Activated CD4-positive, alpha-beta T cell treated with anti-CD3 and anti-CD28 coated beads, Interleukin-2, amount 50 U/mL, for 24 hours (primary cell): ENCODE measurements around the gene TLN1.

ENCODE experiments used
- DNase-seq, 2 donors: peaks; one replicate each; pipeline ENCODE4 v3.0.0-alpha.2; 2020; ENCODE audit warnings: low read depth in 1 of 2, low spot score in 1 of 2

Gene TLN1

GRCh38 chr9:35686222-35687203, 45.5 kb downstream of the TLN1 start:
- DNase-seq: no peak

DNA sequence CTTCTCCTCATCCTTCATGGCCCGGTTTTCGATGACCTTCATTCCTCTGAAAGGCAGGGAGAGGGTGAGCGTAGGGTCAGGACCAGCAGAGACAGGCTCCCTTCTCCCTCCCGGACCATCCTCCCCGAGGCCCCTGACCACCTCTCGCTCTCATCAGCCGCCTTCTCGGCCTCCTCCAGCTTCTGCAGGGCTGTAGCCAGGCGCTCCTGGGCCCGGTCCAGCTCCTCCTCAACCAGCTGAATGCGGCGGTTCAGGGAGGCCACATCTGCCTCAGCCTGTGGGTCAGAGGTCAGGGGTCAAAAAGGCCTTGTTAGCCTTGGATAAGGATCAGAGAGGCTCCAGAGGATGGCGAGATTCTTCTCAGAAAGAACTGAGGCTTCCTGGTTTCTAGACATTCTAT, 46.5 kb downstream of the TLN1 start:
- DNase-seq: no peak

GRCh38 chr9:35684921-35685320, 47.1 kb downstream of the TLN1 start:
- no peak for DNase-seq

DNA sequence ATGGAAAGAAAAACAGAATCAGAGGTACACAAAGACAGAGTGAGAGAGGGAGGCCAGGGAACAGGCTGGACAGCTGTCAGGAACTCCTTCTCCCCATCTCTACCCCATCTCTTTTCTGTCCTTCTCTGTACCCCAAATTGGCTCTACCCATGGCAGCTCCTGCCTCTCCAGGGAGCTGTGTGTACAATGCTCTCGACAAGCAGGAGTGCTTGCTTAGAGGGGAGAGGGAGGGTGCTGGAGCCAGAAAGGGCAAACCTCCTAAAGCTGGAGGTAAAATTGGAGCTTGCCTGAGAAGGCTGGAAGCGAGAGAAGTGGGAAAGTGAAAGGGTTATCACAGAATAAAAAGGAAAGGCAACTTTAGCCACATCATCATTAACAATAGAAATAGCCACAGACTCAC, 48.7 kb downstream of the TLN1 start:
- DNase-seq: no peak

DNA sequence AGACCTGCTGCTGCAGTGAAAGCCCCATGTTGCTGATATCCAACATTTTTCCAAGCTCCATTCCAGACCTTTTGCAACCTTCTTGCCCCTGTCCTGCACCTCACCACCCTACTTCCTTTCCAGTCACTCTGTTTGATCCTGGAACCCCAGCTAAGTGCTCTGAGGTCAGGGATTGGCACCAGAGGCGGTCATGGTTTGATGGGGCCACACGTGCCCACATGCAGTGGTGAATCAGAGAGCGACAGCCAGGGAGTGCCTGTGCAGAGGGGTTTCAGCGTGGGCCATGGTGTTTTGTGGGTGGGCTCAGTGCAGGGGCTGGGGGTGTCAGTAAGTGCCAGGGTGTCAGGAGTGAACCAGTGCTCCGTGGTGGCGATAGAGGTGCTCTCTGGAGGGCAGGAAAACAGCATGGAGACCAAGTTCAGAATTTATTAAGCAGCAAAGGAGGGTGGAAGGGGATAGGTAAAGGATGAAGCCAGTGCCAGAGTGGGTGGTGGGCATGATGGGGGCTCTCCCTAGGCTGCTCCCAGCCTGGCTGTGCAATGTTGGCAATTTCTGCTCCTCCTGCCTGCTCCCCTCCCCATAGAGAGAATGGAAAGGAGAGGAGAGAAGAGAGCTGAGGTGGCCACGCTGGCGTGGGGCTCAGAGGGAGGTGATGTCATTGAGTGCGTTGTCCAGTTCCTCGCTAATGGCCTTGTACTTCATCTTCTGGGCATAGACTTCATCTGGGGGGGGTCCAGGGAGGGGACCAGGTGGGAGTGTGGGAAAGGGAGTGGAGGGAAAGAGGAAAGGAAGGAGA, 49.3 kb downstream of the TLN1 start:
- DNase-seq: no peak

DNA sequence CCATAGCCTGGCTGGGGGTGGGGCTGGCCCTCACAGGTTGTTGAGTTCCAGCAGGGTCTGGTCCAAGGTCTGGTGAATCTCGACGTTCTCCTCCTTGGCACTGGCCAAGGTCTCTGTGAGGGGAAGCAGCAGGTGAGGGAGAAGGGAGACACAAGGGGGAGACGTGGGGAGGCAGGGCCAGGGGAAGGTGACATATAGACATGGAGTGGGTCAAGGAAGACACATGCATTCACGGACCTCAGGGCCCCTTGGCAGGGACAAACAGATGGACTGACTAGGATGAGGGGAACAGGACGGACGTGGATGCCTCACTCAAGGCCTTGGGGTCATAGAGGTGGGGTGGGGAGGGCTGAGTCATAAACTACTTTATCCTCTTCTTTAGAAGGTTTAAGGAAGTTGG, 49.9 kb downstream of the TLN1 start:
- DNase-seq: no peak

GRCh38 chr9:35681341-35682002, 50.5 kb downstream of the TLN1 start:
- no peak for DNase-seq

- DNase-seq: no peak
Measured at GRCh38 chr9:35680331-35681105, 51.5 kb downstream of the TLN1 start.

DNA sequence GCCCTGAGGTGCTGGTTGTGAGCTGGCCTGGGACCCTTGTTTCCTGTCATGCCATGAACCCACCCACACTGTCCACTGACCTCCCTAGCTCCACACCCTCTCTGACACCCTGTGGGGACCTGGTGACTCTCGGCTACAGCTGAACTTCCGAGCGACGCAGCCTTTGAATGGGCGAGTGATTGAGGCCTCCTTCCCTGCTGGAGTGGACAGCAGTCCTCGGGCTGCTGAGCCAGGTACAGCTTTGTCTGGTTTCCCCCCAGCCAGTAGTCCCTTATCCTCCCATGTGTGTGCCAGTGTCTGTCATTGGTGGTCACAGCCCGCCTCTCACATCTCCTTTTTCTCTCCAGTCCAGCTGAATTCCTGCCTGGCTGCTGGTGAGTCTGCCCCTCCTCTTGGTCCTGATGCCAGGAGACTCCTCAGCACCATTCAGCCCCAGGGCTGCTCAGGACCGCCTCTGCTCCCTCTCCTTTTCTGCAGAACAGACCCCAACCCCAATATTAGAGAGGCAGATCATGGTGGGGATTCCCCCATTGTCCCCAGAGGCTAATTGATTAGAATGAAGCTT, 52.1 kb downstream of the TLN1 start:
- no peak for DNase-seq

GRCh38 chr9:35679091-35679490, 52.9 kb downstream of the TLN1 start:
- no peak for DNase-seq

DNA sequence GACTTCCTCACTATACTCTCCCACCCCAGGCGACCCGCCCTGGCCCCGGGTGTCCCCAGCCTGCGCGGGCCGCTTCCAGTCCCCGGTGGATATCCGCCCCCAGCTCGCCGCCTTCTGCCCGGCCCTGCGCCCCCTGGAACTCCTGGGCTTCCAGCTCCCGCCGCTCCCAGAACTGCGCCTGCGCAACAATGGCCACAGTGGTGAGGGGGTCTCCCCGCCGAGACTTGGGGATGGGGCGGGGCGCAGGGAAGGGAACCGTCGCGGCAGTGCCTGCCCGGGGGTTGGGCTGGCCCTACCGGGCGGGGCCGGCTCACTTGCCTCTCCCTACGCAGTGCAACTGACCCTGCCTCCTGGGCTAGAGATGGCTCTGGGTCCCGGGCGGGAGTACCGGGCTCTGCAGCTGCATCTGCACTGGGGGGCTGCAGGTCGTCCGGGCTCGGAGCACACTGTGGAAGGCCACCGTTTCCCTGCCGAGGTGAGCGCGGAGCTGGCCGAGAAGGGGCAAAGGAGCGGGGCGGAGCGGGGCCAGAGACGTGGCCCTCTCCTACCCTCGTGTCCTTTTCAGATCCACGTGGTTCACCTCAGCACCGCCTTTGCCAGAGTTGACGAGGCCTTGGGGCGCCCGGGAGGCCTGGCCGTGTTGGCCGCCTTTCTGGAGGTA, 56.1 kb downstream of the TLN1 start:
- no peak for DNase-seq

GRCh38 chr9:35675204-35675603, 56.8 kb downstream of the TLN1 start:
- DNase-seq: no peak

DNA sequence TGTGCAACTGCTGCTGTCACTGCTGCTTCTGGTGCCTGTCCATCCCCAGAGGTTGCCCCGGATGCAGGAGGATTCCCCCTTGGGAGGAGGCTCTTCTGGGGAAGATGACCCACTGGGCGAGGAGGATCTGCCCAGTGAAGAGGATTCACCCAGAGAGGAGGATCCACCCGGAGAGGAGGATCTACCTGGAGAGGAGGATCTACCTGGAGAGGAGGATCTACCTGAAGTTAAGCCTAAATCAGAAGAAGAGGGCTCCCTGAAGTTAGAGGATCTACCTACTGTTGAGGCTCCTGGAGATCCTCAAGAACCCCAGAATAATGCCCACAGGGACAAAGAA, 58.0 kb downstream of the TLN1 start:
- no peak for DNase-seq

DNA sequence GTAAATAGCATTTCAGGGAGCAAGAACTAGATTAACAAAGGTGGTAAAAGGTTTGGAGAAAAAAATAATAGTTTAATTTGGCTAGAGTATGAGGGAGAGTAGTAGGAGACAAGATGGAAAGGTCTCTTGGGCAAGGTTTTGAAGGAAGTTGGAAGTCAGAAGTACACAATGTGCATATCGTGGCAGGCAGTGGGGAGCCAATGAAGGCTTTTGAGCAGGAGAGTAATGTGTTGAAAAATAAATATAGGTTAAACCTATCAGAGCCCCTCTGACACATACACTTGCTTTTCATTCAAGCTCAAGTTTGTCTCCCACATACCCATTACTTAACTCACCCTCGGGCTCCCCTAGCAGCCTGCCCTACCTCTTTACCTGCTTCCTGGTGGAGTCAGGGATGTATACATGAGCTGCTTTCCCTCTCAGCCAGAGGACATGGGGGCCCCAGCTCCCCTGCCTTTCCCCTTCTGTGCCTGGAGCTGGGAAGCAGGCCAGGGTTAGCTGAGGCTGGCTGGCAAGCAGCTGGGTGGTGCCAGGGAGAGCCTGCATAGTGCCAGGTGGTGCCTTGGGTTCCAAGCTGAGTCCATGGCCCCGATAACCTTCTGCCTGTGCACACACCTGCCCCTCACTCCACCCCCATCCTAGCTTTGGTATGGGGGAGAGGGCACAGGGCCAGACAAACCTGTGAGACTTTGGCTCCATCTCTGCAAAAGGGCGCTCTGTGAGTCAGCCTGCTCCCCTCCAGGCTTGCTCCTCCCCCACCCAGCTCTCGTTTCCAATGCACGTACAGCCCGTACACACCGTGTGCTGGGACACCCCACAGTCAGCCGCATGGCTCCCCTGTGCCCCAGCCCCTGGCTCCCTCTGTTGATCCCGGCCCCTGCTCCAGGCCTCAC, 58.6 kb downstream of the TLN1 start, which contains the start of gene CA9:
CA9 (plus strand) TSS at position 797 of the 893 bp plus-strand sequence; CDS start at position 829, 32 bp downstream.
- DNase-seq: no peak

- DNase-seq: no peak
Measured at GRCh38 chr9:35669331-35670145, 62.5 kb downstream of the TLN1 start.

- DNase-seq: no peak
Measured at GRCh38 chr9:35667939-35668338, 64.1 kb downstream of the TLN1 start.

DNA sequence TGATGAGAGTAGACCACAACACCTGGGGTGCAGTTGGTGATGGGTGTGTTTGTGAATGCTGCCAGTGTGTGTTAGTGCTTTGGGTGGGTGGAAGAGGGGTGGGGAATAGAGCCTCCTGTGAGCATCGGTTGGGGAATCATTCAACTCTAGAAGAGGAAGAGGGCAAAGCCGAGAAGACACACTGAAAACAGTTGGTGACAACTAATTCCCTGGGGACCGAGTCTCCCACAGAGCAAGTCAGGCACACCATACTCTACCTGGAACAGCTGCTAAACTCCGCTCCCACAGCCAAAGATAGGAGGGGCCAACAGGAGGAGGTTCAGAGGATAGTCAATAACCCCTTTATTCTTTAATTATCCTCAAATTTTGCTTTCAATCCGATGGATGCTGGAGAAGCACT, 65.4 kb downstream of the TLN1 start:
- no peak for DNase-seq

- no peak for DNase-seq
Measured at GRCh38 chr9:35666045-35666444, 66.0 kb downstream of the TLN1 start.
